H1 (cell line): Measurements from ENCODE around the gene SLC25A48. TPM values are rescaled to one million over a fixed set of nuclear protein-coding genes. Genes with fewer than 3 reads are reported as not detected.
A peak's percentile ranks its signal among the peaks of the same experiment; 100 is the strongest.

Experiments used
- CHD1 ChIP-seq: IDR thresholded peaks from 2 replicates; pipeline ENCODE4 v1.6.1; 2012; ENCODE audit warnings: low read depth, low read length, improper control_type of control experiment
- CREB1 ChIP-seq: IDR thresholded peaks from 2 replicates; pipeline ENCODE4 v1.6.1; 2012; ENCODE audit warnings: inconsistent platforms
- EZH2 ChIP-seq: fragments of 200-600 bp; sonication (generic); IDR thresholded peaks from 2 replicates; pipeline ENCODE4 v1.7.1; 2012; ENCODE audit warnings: low read depth, mild to moderate bottlenecking, moderate library complexity, low read length, inconsistent platforms; ENCODE audit not compliant: severe bottlenecking
- FOSL1 ChIP-seq: IDR thresholded peaks from 2 replicates; pipeline ENCODE4 v1.6.1; 2011; ENCODE audit warnings: mild to moderate bottlenecking, low read depth, low read length, moderate library complexity; ENCODE audit not compliant: insufficient read depth
- JUN ChIP-seq: IDR thresholded peaks from 2 replicates; pipeline ENCODE4 v1.6.1; 2011; ENCODE audit warnings: low read depth, mild to moderate bottlenecking, improper control_type of control experiment, low read length
- KDM1A ChIP-seq: fragments of 200-600, 300-600 bp; sonication (generic); IDR thresholded peaks from 2 replicates; pipeline ENCODE4 v1.7.1; 2016; ENCODE audit warnings: mild to moderate bottlenecking, low read length, borderline replicate concordance
- MAFK ChIP-seq: IDR thresholded peaks from 2 replicates; pipeline ENCODE4 v1.6.1; 2012; ENCODE audit warnings: low read depth, mild to moderate bottlenecking, improper control_type of control experiment, low read length
- NRF1 ChIP-seq: IDR thresholded peaks from 2 replicates; pipeline ENCODE4 v1.6.1; 2011; ENCODE audit warnings: mild to moderate bottlenecking, low read depth, low read length, improper control_type of control experiment
- RAD21 ChIP-seq, 2 experiments: IDR thresholded peaks in 1 of 2; conservative IDR thresholded peaks in 1 of 2; 2 replicates each; pipeline ENCODE4 v1.6.1; 2011; ENCODE audit warnings: low read depth in 2 of 2, low read length in 2 of 2, improper control_type of control experiment in 1 of 2, inconsistent platforms in 1 of 2, mild to moderate bottlenecking in 1 of 2, moderate library complexity in 1 of 2
- RBBP5 ChIP-seq: IDR thresholded peaks from 2 replicates; pipeline ENCODE4 v1.7.1; 2012; ENCODE audit warnings: low read depth, mild to moderate bottlenecking, inconsistent platforms, low read length, moderate library complexity, borderline replicate concordance
- RNF2 ChIP-seq: fragments of 200-900, 300-1000 bp; sonication (generic); IDR thresholded peaks from 2 replicates; pipeline ENCODE4 v1.7.1; 2016; ENCODE audit warnings: borderline replicate concordance, low read depth, mild to moderate bottlenecking, antibody characterized with exemption, low read length; ENCODE audit not compliant: poor library complexity, severe bottlenecking; ENCODE audit errors: missing control alignments
- RXRA ChIP-seq: IDR thresholded peaks from 2 replicates; pipeline ENCODE4 v1.6.1; 2011; ENCODE audit warnings: low read depth, mild to moderate bottlenecking, low read length, moderate library complexity; ENCODE audit not compliant: insufficient read depth
- SIN3A ChIP-seq, 2 experiments: IDR thresholded peaks in 1 of 2; conservative IDR thresholded peaks in 1 of 2; 2 replicates each; pipeline ENCODE4 v1.6.1; 2011 to 2012; ENCODE audit warnings: low read length in 2 of 2, improper control_type of control experiment in 1 of 2, low read depth in 1 of 2, mild to moderate bottlenecking in 1 of 2
- SP1 ChIP-seq: IDR thresholded peaks from 2 replicates; pipeline ENCODE4 v1.6.1; 2011; ENCODE audit warnings: low read depth, low read length
- TAF1 ChIP-seq: IDR thresholded peaks from 2 replicates; pipeline ENCODE4 v1.6.1; 2011; ENCODE audit warnings: mild to moderate bottlenecking, low read depth, low read length
- TBP ChIP-seq: IDR thresholded peaks from 2 replicates; pipeline ENCODE4 v1.6.1; 2011; ENCODE audit warnings: low read depth, low read length, improper control_type of control experiment
- polyA plus RNA-seq, 7 experiments: library from polyadenylated mRNA; depleted of rRNA in 3 of 7; stranded (reverse) in 5 of 7; unstranded in 2 of 7; fragments of >200 nt in 5 of 7; fragments of 200-250 nt in 2 of 7; gene quantifications; 1 replicate in 5 of 7; 2 replicates in 1 of 7; 4 replicates in 1 of 7; pipeline versions ENCODE4 v1.2.1 to v1.2.3, GENCODE V29; 2011 to 2013; ENCODE audit warnings: missing spikeins in 2 of 7, mixed read lengths in 2 of 7
- total RNA-seq: library from RNA; stranded (reverse); fragmentation: NEBNext Ultra II Directional; extraction: Animal tissue kit (Norgen Biotek cat#: 25700); gene quantifications from 2 replicates; pipeline ENCODE4 v1.2.1, GENCODE V29; 2021
- TF ChIP-seq, protein P1 (sequence below), 3 experiments: IDR thresholded peaks; 1 replicate in 2 of 3; 2 replicates in 1 of 3; pipeline versions ENCODE4 v1.5.1 to v1.6.1; 2011; ENCODE audit warnings: low read length in 3 of 3, mild to moderate bottlenecking in 3 of 3, inconsistent platforms in 2 of 3, low read depth in 1 of 3, moderate library complexity in 1 of 3; ENCODE audit not compliant: insufficient read depth in 1 of 3; ENCODE audit errors: control extremely low read depth in 1 of 3
- TF ChIP-seq, protein P2 (sequence below): IDR thresholded peaks from 2 replicates; pipeline ENCODE4 v1.6.1; 2012; ENCODE audit warnings: inconsistent platforms

SLC25A48 gene
- total and polyA plus RNA-seq, 2 of the 8 experiments (the other 6 are each of a cell fraction or from before 2014, with no cell fraction given), result 1.3 to 1.8 TPM

- TF ChIP-seq RNF2 (peak; percentile 31), JUN (no peak), RAD21 (IDR thresholded peaks at IDR 0.05 in 1 of 2, conservative IDR thresholded peaks at IDR 0.05 in 1 of 2; ENCODE audit: low read depth in 2 of 2, low read length in 2 of 2) (peak; percentile 23 to 43; a peak in 2 of 4 replicates), TAF1 (0 out of 2 replicates have a peak, but pooled peaks have one; percentile 45), KDM1A (no peak; the same call in 1 of the 2 replicates), SP1 (no peak), MAFK (no peak), FOSL1 (no peak), CREB1 (0 out of 2 replicates have a peak, but pooled peaks have one; percentile 25), EZH2 (peak; percentile 61), RXRA (no peak), TBP (peak; percentile 85), SIN3A (conservative IDR thresholded peaks at IDR 0.05 in 1 of 2, IDR thresholded peaks at IDR 0.05 in 1 of 2; ENCODE audit: low read depth in 1 of 2, low read length in 2 of 2) (0 out of 4 replicates have a peak, but pooled peaks of 1 of the 2 experiments have one; percentile 64), NRF1 (no peak), RBBP5 (no peak; the same call in none of the 2 replicates), CHD1 (no peak)
- TF ChIP-seq, protein P1, sequence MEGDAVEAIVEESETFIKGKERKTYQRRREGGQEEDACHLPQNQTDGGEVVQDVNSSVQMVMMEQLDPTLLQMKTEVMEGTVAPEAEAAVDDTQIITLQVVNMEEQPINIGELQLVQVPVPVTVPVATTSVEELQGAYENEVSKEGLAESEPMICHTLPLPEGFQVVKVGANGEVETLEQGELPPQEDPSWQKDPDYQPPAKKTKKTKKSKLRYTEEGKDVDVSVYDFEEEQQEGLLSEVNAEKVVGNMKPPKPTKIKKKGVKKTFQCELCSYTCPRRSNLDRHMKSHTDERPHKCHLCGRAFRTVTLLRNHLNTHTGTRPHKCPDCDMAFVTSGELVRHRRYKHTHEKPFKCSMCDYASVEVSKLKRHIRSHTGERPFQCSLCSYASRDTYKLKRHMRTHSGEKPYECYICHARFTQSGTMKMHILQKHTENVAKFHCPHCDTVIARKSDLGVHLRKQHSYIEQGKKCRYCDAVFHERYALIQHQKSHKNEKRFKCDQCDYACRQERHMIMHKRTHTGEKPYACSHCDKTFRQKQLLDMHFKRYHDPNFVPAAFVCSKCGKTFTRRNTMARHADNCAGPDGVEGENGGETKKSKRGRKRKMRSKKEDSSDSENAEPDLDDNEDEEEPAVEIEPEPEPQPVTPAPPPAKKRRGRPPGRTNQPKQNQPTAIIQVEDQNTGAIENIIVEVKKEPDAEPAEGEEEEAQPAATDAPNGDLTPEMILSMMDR (IDR thresholded peaks at IDR 0.05; ENCODE audit: control extremely low read depth in 1 of 3, insufficient read depth in 1 of 3, low read depth in 1 of 3, low read length in 3 of 3), result peak in 2 of 3 experiments; percentile 10 to 76; a peak in 2 of 4 replicates
- TF ChIP-seq, protein P2, sequence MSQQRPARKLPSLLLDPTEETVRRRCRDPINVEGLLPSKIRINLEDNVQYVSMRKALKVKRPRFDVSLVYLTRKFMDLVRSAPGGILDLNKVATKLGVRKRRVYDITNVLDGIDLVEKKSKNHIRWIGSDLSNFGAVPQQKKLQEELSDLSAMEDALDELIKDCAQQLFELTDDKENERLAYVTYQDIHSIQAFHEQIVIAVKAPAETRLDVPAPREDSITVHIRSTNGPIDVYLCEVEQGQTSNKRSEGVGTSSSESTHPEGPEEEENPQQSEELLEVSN, result peak; percentile 61
These were observed at the start of gene SLC25A48 (continued) for GRCh38 chr5:135834639-135835529.
